Natural killer cell (primary cell): ENCODE data around the gene TAF11L11. TPM values are rescaled to one million over a fixed set of nuclear protein-coding genes. Genes with fewer than 3 reads are reported as not detected.

Source experiments
- total RNA-seq, 4 donors: library from RNA; stranded (reverse); fragments of 120-200 nt in 1 of 4; gene quantifications; one replicate each; pipeline versions ENCODE4 v1.2.3 to v1.2.4, GENCODE V29; 2013 to 2022

Gene TAF11L11
- total RNA-seq, 3 donors from 2014 or later (not counting 1 experiment from before 2014, with no cell fraction given) = not detected

Other genes starting within 250 kb of the TAF11L11 start
- not detected for gene TAF11L2, start 106.0 kb upstream of the TAF11L11 start, total RNA-seq
- not detected for gene TAF11L3, start 85.8 kb upstream of the TAF11L11 start, total RNA-seq
- gene TAF11L4, start 82.4 kb upstream of the TAF11L11 start, total RNA-seq = not detected
- gene TAF11L5, start 78.9 kb upstream of the TAF11L11 start, total RNA-seq = not detected
- gene TAF11L6, start 75.5 kb upstream of the TAF11L11 start, total RNA-seq = not detected
- gene TAF11L7, start 18.4 kb upstream of the TAF11L11 start, total RNA-seq = not detected
- not detected for gene TAF11L8, start 13.2 kb upstream of the TAF11L11 start, total RNA-seq
- gene TAF11L9, start 9.8 kb upstream of the TAF11L11 start, total RNA-seq = not detected
- gene TAF11L10, start 6.4 kb upstream of the TAF11L11 start, total RNA-seq = not detected
- gene TAF11L12, start 6.2 kb downstream of the TAF11L11 start, total RNA-seq = not detected
- gene TAF11L13, start 27.9 kb downstream of the TAF11L11 start, total RNA-seq = not detected
- gene TAF11L14, start 30.3 kb downstream of the TAF11L11 start, total RNA-seq = not detected